Activated CD4-positive, alpha-beta memory T cell treated with anti-CD3 and anti-CD28 coated beads, Interleukin-2, amount 10 ng/mL, durations not matched to agents 7 days and 5 days (primary cell): ENCODE data around the gene TAPT1. TPM values are rescaled to one million over a fixed set of nuclear protein-coding genes. Genes with fewer than 3 reads are reported as not detected.

Source experiments
- CTCF ChIA-PET: fragments of 350-600 bp; sonication (Branson Sonifier 250); formaldehyde crosslinking; loops from one replicate; lab custom pipeline; 2021; ENCODE audit warnings: antibody characterized with exemption, inconsistent platforms; lab: Charles Lee
- POLR2A ChIA-PET: fragments of 350-600 bp; sonication (Branson Sonifier 250); formaldehyde crosslinking; loops from one replicate; lab custom pipeline; 2021; ENCODE audit warnings: antibody characterized with exemption; lab: Charles Lee
- DNase-seq: peaks from one replicate; pipeline ENCODE4 v3.0.0-alpha.2; 2020
- H3K27ac Mint-ChIP-seq: one replicate; pipeline ENCODE4 v1.8.0; 2021; ENCODE audit warnings: mild to moderate bottlenecking, mixed read lengths
- H3K27me3 Mint-ChIP-seq: one replicate; pipeline ENCODE4 v1.8.0; 2021; ENCODE audit warnings: mixed read lengths
- H3K36me3 Mint-ChIP-seq: one replicate; pipeline ENCODE4 v1.8.0; 2021; ENCODE audit warnings: low read depth, mixed read lengths
- H3K4me1 Mint-ChIP-seq: one replicate; pipeline ENCODE4 v1.8.0; 2021; ENCODE audit warnings: mixed read lengths
- H3K4me3 Mint-ChIP-seq: one replicate; pipeline ENCODE4 v1.8.0; 2021; ENCODE audit warnings: mild to moderate bottlenecking, mixed read lengths
- H3K9me3 Mint-ChIP-seq: one replicate; pipeline ENCODE4 v1.8.0; 2021; ENCODE audit warnings: mixed read lengths
- total RNA-seq, 2 experiments: library from RNA; stranded (reverse); gene quantifications; one replicate each; pipeline ENCODE4 v1.2.3, GENCODE V29; 2021

The TAPT1 gene
- total RNA-seq, 2 experiments from 2014 or later: 44.2 to 52.6 TPM

GRCh38 chr4:16176621-16177020 is 49.6 kb downstream of the TAPT1 start:
- DNase-seq: no peak
- Mint-ChIP-seq H3K9me3 (no peaks in the 10 kb centered on the region), H3K4me3 (no peak overlapping the region), H3K4me1 (no peaks in the 10 kb centered on the region), H3K27me3 (no peaks in the 10 kb centered on the region), H3K36me3 (peaks cover 10% of the 10 kb centered on the region), H3K27ac (no peak overlapping the region)
- ChIA-PET POLR2A (no interaction called here), CTCF (no interaction called here)

- Mint-ChIP-seq H3K27ac (no peak overlapping the region), H3K4me3 (no peak overlapping the region), H3K9me3 (no peaks in the 10 kb centered on the region), H3K36me3 (peaks cover 20% of the 10 kb centered on the region), H3K4me1 (no peaks in the 10 kb centered on the region), H3K27me3 (no peaks in the 10 kb centered on the region)
- POLR2A ChIA-PET: no interaction called here
- CTCF ChIA-PET: interaction anchor here (1.3 kb wide), 1 partner anchor 24 kb away, joined by 3 read pairs; no protein-coding TSS in a partner anchor
- DNase-seq: no peak
These were observed 54.4 kb downstream of the TAPT1 start for GRCh38 chr4:16171831-16172230.

GRCh38 chr4:16169490-16169889 is 56.8 kb downstream of the TAPT1 start:
- Mint-ChIP-seq H3K4me1 (no peaks in the 10 kb centered on the region), H3K4me3 (no peak overlapping the region), H3K9me3 (no peaks in the 10 kb centered on the region), H3K27me3 (no peaks in the 10 kb centered on the region), H3K27ac (no peak overlapping the region), H3K36me3 (peaks cover 37% of the 10 kb centered on the region)
- DNase-seq: no peak
- CTCF ChIA-PET: no interaction called here
- POLR2A ChIA-PET: no interaction called here

GRCh38 chr4:16168710-16169388 is 57.4 kb downstream of the TAPT1 start:
- H3K9me3 Mint-ChIP-seq: no peaks in the 10 kb centered on the region
- DNase-seq: no peak
- ChIA-PET POLR2A (no interaction called here), CTCF (no interaction called here)
- no peaks in the 10 kb centered on the region for H3K4me1 Mint-ChIP-seq
- H3K4me3 Mint-ChIP-seq: no peak overlapping the region
- peaks cover 37% of the 10 kb centered on the region for H3K36me3 Mint-ChIP-seq
- H3K27me3 Mint-ChIP-seq: no peaks in the 10 kb centered on the region
- no peak overlapping the region for H3K27ac Mint-ChIP-seq

DNA sequence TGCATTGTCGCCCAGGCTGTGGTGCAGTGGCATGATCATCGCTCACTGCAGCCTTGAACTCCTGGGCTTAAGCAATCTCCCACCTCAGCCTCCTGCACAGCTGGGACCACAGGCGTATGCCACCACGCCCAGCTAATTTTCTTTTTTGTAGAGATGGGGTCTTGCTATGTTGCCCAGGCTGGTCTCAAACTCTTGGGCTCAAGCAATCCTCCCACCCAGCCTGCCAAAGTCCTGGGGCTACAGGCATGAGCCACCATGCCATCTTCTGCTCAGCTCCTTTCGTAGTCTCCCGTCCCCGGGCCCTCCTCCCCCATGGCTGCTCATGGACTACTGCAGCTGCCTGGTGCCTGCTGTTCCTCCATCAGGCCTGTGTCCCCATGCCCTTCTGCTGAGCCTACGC is 58.1 kb downstream of the TAPT1 start:
- Mint-ChIP-seq H3K27ac (no peak overlapping the region), H3K9me3 (no peaks in the 10 kb centered on the region)
- POLR2A ChIA-PET: no interaction called here

GRCh38 chr4:16165931-16166330 is 60.3 kb downstream of the TAPT1 start:
- ChIA-PET POLR2A (no interaction called here), CTCF (no interaction called here)
- H3K4me1 Mint-ChIP-seq: no peaks in the 10 kb centered on the region
- peaks cover 53% of the 10 kb centered on the region for H3K36me3 Mint-ChIP-seq
- H3K4me3 Mint-ChIP-seq: no peak overlapping the region
- no peak for DNase-seq
- no peaks in the 10 kb centered on the region for H3K27me3 Mint-ChIP-seq
- no peaks in the 10 kb centered on the region for H3K9me3 Mint-ChIP-seq
- H3K27ac Mint-ChIP-seq: no peak overlapping the region

More for the DNA sequence above, 58.1 kb downstream of the TAPT1 start:
- no peak for DNase-seq
- no peaks in the 10 kb centered on the region for H3K27me3 Mint-ChIP-seq
- CTCF ChIA-PET: interaction anchor here (0.6 kb wide), 1 partner anchor 170 kb away, joined by 3 read pairs; no protein-coding TSS in a partner anchor
- no peak overlapping the region for H3K4me3 Mint-ChIP-seq
- H3K36me3 Mint-ChIP-seq: peaks cover 39% of the 10 kb centered on the region
- no peaks in the 10 kb centered on the region for H3K4me1 Mint-ChIP-seq

- no peaks in the 10 kb centered on the region for H3K4me1 Mint-ChIP-seq
- DNase-seq: no peak
- CTCF ChIA-PET: no interaction called here
- H3K36me3 Mint-ChIP-seq: peaks cover 33% of the 10 kb centered on the region
- H3K9me3 Mint-ChIP-seq: no peaks in the 10 kb centered on the region
- POLR2A ChIA-PET: no interaction called here
- no peak overlapping the region for H3K27ac Mint-ChIP-seq
- no peak overlapping the region for H3K4me3 Mint-ChIP-seq
- no peaks in the 10 kb centered on the region for H3K27me3 Mint-ChIP-seq
These were observed 63.4 kb downstream of the TAPT1 start for GRCh38 chr4:16162891-16163290.

DNA sequence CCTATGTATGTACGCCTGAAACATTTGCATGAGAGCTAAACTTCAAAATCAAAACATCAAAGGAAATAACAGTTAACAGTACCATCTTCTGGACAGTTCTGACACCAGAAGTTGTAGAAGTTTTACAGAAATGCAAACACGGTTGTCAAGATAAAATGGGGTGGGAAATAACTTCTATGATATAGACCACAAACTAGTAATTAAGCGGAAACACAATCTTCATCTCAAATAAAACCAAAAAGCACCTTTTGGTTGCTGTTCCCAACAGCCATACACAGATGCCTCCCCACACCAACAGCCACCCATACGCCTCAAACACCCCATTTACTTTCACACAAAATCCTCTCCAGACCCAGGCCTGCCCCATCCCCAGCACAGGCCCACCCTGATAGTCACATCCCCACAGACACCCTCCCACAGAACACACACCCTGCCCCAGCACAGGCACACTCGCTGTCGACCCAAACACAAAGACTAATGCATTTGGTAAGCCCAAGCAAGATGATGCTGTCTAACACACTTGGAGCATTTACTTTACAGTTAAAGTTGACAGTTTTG is 64.3 kb downstream of the TAPT1 start:
- no peaks in the 10 kb centered on the region for H3K4me1 Mint-ChIP-seq
- ChIA-PET POLR2A (no interaction called here), CTCF (no interaction called here)
- H3K36me3 Mint-ChIP-seq: peaks cover 33% of the 10 kb centered on the region
- no peak overlapping the region for H3K4me3 Mint-ChIP-seq
- no peak for DNase-seq
- no peaks in the 10 kb centered on the region for H3K27me3 Mint-ChIP-seq
- H3K9me3 Mint-ChIP-seq: no peaks in the 10 kb centered on the region
- no peak overlapping the region for H3K27ac Mint-ChIP-seq

GRCh38 chr4:16160457-16160856 is 65.8 kb downstream of the TAPT1 start:
- POLR2A ChIA-PET: no interaction called here
- H3K27ac Mint-ChIP-seq: no peak overlapping the region
- peaks cover 20% of the 10 kb centered on the region for H3K36me3 Mint-ChIP-seq
- CTCF ChIA-PET: no interaction called here
- H3K4me1 Mint-ChIP-seq: no peaks in the 10 kb centered on the region
- H3K27me3 Mint-ChIP-seq: no peaks in the 10 kb centered on the region
- no peaks in the 10 kb centered on the region for H3K9me3 Mint-ChIP-seq
- no peak overlapping the region for H3K4me3 Mint-ChIP-seq
- no peak for DNase-seq

DNA sequence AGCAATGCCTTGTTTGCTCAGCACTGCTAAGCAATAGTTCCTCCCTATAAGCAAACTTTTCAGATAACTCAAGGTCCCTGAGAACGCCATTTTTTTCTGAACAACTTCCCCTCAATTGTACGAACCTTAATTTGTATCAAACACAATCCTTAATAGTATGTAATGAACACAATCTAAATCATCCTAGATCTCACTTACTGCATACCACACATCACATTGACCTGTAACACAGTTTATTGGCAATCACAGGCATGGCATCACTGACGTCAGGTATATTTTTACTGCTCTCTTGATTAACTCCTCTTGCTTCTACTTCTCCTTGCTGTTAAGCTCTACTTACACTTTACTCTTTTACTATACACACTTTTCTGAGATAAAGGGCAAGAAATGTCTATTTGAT is 67.0 kb downstream of the TAPT1 start:
- ChIA-PET CTCF (no interaction called here), POLR2A (no interaction called here)
- H3K4me3 Mint-ChIP-seq: no peak overlapping the region
- no peaks in the 10 kb centered on the region for H3K27me3 Mint-ChIP-seq
- DNase-seq: no peak
- H3K4me1 Mint-ChIP-seq: no peaks in the 10 kb centered on the region
- no peak overlapping the region for H3K27ac Mint-ChIP-seq
- peaks cover 15% of the 10 kb centered on the region for H3K36me3 Mint-ChIP-seq
- H3K9me3 Mint-ChIP-seq: no peaks in the 10 kb centered on the region

GRCh38 chr4:16158504-16158852 is 67.8 kb downstream of the TAPT1 start:
- H3K27me3 Mint-ChIP-seq: no peaks in the 10 kb centered on the region
- H3K9me3 Mint-ChIP-seq: no peaks in the 10 kb centered on the region
- ChIA-PET POLR2A (no interaction called here), CTCF (no interaction called here)
- H3K4me1 Mint-ChIP-seq: no peaks in the 10 kb centered on the region
- no peak for DNase-seq
- no peak overlapping the region for H3K27ac Mint-ChIP-seq
- H3K36me3 Mint-ChIP-seq: peaks cover 15% of the 10 kb centered on the region
- H3K4me3 Mint-ChIP-seq: no peak overlapping the region

GRCh38 chr4:16157609-16158503 is 68.4 kb downstream of the TAPT1 start:
- H3K4me1 Mint-ChIP-seq: no peaks in the 10 kb centered on the region
- H3K27me3 Mint-ChIP-seq: no peaks in the 10 kb centered on the region
- H3K4me3 Mint-ChIP-seq: no peak overlapping the region
- no peaks in the 10 kb centered on the region for H3K9me3 Mint-ChIP-seq
- H3K27ac Mint-ChIP-seq: no peak overlapping the region
- ChIA-PET POLR2A (no interaction called here), CTCF (interaction anchor here (0.8 kb wide), 1 partner anchor 41 kb away, joined by 3 read pairs; no protein-coding TSS in a partner anchor)
- DNase-seq: no peak
- peaks cover 13% of the 10 kb centered on the region for H3K36me3 Mint-ChIP-seq

DNA sequence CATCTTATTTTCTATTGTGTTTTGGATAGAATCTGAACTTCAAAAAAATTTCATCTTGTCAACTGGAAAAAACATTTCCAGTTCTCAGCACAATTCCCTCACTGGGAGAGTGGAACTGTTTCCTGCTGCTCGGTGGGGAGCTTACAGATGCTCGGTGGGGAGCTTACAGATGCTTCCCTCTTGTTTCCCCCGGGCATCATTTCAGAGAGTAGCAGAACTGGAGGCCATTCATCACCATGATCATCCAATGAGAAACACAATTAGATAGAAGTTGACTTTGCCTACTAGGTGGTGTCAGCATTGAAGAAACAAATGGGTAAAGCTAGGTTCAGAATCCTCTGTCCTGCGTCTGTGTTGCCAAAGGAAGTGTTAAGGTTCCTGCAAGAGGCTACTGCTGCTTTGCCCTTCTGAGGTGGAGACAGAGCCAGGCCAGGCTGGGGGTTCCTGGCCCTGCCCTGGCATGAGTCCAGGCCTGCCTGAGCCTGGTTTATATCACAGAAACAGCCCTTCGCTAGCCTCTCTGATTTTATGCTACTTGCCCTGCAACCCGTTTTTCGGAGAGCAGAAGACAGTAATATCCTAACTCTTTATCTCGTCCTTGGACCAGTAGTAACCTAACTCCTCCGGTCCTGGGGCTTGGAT is 70.6 kb downstream of the TAPT1 start:
- Mint-ChIP-seq H3K9me3 (no peaks in the 10 kb centered on the region), H3K27me3 (no peaks in the 10 kb centered on the region), H3K4me3 (no peak overlapping the region), H3K36me3 (no peaks in the 10 kb centered on the region), H3K4me1 (no peaks in the 10 kb centered on the region), H3K27ac (no peak overlapping the region)
- ChIA-PET POLR2A (no interaction called here), CTCF (no interaction called here)
- DNase-seq: no peak
